GM12892 (cell line): Measurements from ENCODE around the gene LETM1.

ENCODE experiments used
- POLR2A ChIP-seq: IDR thresholded peaks from 2 replicates; pipeline ENCODE4 v1.6.1; 2011; ENCODE audit warnings: low read depth, low read length, control low read depth
- POLR2AphosphoS5 ChIP-seq: IDR thresholded peaks from 2 replicates; pipeline ENCODE4 v1.6.1; 2011; ENCODE audit warnings: low read depth, low read length, control low read depth

DNA sequence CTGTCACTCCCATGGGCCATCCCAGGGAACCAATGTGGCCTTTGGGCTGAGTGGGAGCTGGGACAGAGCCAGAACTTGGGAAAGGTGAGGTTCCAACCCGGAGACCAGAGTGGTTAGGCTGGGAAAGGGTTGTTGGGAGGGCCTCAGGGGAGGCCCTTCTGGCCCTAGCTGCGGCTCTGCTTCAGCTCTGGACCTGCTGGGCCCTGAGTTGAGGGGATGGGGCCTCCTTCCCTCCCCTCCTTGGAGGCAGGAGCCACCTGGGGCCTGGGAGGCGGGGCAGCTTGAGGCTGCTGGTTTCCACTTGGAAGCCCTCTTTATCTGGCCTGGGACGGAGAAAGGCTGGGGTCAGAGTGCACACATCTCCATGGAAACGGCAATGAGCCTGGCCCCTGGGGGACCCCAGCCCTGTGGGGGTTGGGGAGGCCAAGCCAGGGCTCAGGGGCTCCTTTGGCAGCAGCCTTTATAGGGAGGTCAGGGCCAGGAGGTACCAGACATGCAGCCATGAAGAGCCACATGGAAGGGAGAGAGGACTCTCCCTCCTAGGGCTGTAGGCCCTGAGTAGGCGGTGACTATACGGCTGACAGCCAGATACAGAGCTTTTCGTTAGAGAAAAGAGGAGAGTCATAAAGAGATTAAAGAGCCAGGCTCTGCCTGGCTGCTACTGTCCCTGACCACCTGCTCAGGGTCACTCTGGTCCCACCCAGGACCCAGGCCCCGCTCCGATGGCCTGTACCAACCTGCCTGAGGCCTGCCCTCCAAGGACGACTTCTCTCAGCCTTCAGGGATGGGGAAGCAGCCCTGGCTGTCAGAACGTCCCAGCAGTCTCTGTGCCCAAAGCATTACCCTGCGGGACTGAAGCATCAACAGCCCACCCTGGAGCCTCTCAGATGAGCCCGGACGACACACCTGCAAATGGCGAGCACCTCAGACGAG lies 8.4 kb upstream of the LETM1 start:
- TF ChIP-seq POLR2AphosphoS5: no peak
- no peak for TF ChIP-seq POLR2A
